MM.1S (cell line): Measurements from ENCODE around the gene ITGA11.

Experiments
- EZH2phosphoT487 ChIP-seq: fragments of 300-600 bp; sonication (generic); IDR thresholded peaks from 2 replicates; pipeline ENCODE4 v1.6.1; 2018; ENCODE audit warnings: antibody characterized with exemption, low read length
- TF ChIP-seq, protein P1 (sequence below): fragments of 300-600 bp; sonication (generic); IDR thresholded peaks from 2 replicates; pipeline ENCODE4 v1.5.1; 2016; ENCODE audit warnings: antibody characterized with exemption, low read length, mixed read lengths

DNA sequence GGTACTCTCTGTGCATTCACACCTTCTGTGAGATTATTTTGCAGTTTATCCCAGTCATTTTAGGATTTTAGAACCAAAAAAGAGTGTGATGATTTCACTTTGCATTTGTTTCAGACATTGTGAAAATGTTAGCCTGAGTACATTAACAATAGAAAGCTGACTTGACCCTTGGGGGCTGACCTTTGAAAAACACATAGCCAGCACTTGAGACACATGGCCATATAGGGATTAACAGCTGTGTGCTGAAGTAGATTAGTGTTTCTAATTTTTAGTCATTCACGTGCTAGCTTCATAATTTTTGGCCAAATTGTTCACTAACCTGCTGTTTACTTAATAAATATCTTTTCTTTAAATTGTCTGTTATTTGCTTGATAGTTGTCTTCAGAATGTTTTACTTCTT, 151.0 kb downstream of the ITGA11 start:
- TF ChIP-seq, protein P1, sequence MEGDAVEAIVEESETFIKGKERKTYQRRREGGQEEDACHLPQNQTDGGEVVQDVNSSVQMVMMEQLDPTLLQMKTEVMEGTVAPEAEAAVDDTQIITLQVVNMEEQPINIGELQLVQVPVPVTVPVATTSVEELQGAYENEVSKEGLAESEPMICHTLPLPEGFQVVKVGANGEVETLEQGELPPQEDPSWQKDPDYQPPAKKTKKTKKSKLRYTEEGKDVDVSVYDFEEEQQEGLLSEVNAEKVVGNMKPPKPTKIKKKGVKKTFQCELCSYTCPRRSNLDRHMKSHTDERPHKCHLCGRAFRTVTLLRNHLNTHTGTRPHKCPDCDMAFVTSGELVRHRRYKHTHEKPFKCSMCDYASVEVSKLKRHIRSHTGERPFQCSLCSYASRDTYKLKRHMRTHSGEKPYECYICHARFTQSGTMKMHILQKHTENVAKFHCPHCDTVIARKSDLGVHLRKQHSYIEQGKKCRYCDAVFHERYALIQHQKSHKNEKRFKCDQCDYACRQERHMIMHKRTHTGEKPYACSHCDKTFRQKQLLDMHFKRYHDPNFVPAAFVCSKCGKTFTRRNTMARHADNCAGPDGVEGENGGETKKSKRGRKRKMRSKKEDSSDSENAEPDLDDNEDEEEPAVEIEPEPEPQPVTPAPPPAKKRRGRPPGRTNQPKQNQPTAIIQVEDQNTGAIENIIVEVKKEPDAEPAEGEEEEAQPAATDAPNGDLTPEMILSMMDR = no peak
- TF ChIP-seq EZH2phosphoT487 = no peak
